Frontal cortex (tissue), 4 donors: Measurements from ENCODE around the gene MIP. TPM values are rescaled to one million over a fixed set of nuclear protein-coding genes. Genes with fewer than 3 reads are reported as not detected.
"Not testable (repeated sequence)": the region's sequence is repeated elsewhere in the genome, so short reads cannot be mapped to it uniquely, and the experiment has no call there.

Experiments
- DNase-seq, 2 donors: peaks; one replicate each; pipeline ENCODE4 v3.0.0; 2012; ENCODE audit warnings: low spot score in 2 of 2
- FAIRE-seq: peaks from 2 replicates; lab custom pipeline; 2012; peaks lifted over from hg19 to GRCh38; lab: Jason Lieb, UNC
- total RNA-seq: library from RNA; depleted of rRNA; stranded (reverse); fragments of >200 nt; gene quantifications from one replicate; pipeline ENCODE4 v1.2.3, GENCODE V29; 2014
- donor health status: control.
- donor health status: control.
- donor health status: control.

MIP gene
- total RNA-seq, 1 donor from 2014 or later = 0.41 TPM

DNA sequence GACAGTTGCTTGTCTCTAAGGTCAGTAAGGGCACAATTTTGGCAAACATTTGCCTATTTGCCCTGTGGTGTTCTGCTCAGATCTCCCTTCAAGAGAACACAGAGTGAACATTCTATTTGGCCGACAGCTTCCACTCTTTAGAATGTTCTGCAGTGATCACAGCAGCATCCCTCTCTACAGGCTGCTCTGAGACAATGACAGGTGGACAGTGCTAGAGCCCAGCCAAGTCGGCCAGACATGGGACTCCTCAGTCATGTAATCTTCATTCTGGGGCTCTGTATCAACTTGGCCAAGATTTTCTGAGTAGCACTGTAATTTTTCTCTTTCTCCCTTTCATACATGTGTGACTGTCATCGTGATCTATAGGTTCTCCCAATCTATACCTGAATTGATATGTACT lies 40.1 kb downstream of the MIP start:
- DNase-seq = no peak
- FAIRE-seq = no peak

DNA sequence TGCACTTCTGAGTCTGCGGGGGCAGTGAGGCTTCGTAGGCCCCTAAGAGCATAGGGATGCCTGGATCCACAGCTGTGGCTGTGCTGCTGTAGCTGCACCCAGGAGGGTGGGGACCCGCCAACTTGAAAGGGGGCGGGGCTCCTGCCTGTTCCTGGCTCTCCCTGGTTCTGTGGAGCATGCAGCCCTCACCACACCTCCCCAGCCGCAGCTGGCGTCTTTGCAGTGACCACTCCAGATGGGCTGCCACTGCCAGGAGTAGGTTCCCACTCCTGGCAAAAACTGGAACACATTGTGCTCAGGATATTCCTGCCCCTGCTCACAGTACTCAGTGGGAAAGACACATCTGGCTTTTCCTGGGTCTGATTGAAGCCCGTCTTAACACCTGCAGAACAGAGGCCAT lies 41.1 kb downstream of the MIP start:
- DNase-seq (no peak), FAIRE-seq (no peak)

DNA sequence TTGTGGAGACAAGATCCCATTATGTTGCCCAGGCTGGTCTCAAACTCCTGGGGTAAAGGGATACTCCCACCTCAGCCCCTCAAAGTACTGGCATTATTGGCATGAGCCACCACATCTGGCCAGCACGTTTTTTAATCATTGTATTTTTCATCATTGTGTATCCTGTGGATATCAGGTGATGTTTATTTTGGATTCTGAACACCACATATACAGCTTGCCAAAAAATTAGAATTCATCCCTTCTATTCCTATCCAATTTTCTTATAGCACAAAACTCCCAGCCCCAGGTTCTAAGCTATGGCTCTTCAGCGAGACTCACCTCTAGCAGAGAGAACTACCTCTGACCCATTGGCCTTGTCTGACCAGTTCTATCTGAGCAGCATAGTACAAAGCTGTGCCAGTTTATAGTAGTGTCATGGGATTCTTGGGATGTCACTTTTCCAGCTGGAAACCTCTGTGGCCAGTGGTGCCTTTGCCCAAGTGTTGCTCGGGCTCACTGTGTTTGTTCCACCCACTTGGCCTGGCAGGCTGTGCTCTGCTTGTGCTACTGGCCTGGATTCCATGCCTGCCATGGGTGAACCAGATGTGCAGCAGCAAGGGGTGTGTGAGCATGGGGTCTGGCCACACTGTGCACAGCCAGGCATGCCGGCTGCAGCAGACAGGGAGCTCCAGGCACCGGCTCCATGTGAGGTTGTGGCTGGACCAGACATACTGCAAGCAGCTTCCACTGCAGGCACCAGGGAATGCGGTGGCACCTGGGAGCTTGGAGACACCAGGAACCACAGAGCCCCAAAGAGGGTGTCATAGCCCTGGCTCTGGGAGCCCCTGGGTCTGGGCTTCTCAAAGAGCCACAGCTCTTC lies 42.4 kb downstream of the MIP start:
- DNase-seq (no peak), FAIRE-seq (no peak)

DNA sequence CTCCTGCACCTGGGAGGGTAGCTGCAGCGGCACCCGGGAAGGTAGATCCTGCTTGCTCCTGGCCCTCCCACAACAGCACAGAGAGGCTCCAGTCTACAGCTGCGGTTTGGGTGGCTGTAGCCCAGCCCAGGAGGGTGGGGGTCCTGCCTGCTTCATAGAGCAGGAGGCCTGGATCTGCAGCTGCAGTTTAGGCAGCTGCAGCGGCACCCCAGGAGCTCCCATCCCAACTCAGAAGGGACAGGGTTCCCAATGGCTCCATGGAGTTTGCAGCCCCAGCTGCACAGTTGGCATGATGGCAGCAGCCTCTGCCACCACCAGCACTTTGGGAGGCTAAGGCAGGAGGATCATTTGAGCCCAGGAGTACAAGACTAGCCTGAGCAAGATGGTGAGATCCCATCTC lies 43.7 kb downstream of the MIP start:
- no peak for FAIRE-seq

DNA sequence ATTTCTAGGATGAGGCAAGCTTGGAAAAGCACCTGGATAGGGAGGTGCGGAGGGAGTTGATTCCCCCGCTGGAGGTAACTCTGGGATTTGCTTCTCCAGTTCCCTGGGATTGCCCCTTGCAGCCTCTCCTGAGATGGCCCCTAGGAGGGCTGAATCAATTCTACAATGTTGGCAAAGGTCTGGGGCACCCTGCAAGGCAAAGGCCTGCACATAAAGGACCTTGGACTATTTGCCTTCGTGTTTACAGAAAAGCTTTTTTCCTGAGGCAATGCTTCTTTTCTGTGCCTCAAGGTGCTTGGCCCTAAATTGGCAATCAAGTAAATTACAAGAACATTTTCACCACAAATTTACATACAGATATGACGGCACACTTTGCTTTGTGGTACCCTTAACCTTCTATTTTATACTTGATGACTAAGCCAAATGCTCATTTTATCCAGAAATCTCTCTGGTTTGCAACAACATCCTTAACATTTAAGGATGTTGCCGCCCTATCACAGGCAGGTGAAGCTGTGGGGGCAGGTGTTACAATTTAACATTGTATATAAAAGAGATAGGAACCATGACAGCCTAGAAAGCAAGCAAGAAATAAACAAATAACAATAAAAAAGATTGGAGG lies 45.5 kb downstream of the MIP start:
- no peak for FAIRE-seq
- no peak for DNase-seq

More for the DNA sequence above, 43.7 kb downstream of the MIP start:
- DNase-seq = no peak

DNA sequence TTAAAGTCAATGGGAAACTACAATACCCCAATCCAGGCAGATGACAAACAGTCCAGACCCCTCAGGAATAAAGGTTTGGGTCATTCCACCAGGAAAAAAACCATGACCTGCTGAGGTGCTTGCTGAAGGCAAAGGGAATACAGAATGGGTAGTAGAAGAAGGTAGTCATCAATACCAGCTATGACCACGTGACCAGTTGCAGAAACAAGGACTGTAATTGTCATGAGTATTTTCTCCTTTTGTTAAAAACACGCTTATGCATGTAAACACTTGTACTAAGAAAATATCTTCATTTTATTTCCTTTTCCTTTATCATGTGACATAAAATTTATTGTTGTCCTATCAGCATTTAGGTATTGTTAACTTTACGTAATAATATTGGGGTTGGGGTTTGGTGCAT lies 50.2 kb downstream of the MIP start:
- not testable (repeated sequence) for DNase-seq, FAIRE-seq

DNA sequence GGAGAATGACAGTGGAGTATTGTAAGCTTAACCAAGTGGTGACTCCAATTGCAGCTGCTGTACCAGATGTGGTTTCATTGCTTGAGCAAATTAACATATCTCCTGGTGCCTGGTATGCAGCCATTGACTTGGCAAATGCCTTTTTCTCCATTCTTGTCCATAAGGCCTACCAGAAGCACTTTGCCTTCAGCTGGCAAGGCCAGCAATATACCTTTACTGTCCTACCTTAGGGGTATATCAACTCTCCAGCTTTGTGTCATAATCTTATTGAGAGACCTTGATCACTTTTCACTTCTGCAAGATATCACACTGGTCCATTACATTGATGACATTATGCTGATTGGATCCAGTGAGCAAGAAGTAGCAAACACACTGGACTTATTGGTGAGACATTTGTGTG lies 52.8 kb downstream of the MIP start:
- DNase-seq = not testable (repeated sequence)

DNA sequence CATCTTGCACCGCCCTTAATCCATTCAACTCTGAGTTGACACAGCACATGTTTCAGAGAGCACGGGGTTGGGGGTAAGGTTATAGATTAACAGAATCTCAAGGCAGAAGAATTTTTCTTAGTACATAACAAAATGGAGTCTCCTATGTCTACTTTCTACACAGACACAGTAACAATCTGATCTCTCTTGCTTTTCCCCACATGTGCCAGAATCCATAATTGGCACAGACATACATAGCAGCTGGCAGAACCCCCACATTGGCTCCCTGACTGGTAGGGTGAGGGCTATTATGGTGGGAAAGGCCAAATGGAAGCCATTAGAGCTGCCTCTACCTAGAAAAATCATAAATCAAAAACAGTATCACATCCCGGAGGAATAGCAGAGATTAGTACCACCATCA lies 53.3 kb downstream of the MIP start:
- not testable (repeated sequence) for DNase-seq, FAIRE-seq

More for the DNA sequence above, 52.8 kb downstream of the MIP start:
- not testable (repeated sequence) for FAIRE-seq

Other genes starting within 250 kb of the MIP start
- 53.0 TPM for gene RNF41, start 232.7 kb downstream of the MIP start, total RNA-seq
- 26.9 TPM for gene NABP2, start 230.3 kb downstream of the MIP start, total RNA-seq
- gene SLC39A5, start 224.6 kb downstream of the MIP start, total RNA-seq = not detected
- gene ANKRD52, start 196.3 kb downstream of the MIP start, total RNA-seq = 10.2 TPM
- gene COQ10A, start 187.7 kb downstream of the MIP start, total RNA-seq = 12.2 TPM
- gene CS, start 154.3 kb downstream of the MIP start, total RNA-seq = 83.6 TPM
- gene CNPY2, start 138.7 kb downstream of the MIP start, total RNA-seq = 42.8 TPM
- 24.5 TPM for gene PAN2, start 120.7 kb downstream of the MIP start, total RNA-seq
- not detected for gene IL23A, start 115.8 kb downstream of the MIP start, total RNA-seq
- 75.0 TPM for gene STAT2, start 94.5 kb downstream of the MIP start, total RNA-seq
- not detected for gene APOF, start 91.8 kb downstream of the MIP start, total RNA-seq
- 2.9 TPM for gene TIMELESS, start 5.2 kb downstream of the MIP start, total RNA-seq
- gene SPRYD4, start 13.9 kb upstream of the MIP start, total RNA-seq = 1.2 TPM
- gene GLS2, start 33.5 kb upstream of the MIP start, total RNA-seq = 4.1 TPM
- gene RBMS2, start 67.2 kb upstream of the MIP start, total RNA-seq = 2.4 TPM
- 13.5 TPM for gene BAZ2A, start 175.7 kb upstream of the MIP start, total RNA-seq
- gene ATP5F1B, start 191.3 kb upstream of the MIP start, total RNA-seq = 464 TPM
- gene PTGES3, start 233.6 kb upstream of the MIP start, total RNA-seq = 78.7 TPM